GM19099 (cell line): ENCODE measurements around the gene ALX3.

Source experiments
- POLR2A ChIP-seq: IDR thresholded peaks from 3 replicates; pipeline ENCODE4 v1.6.1; 2011; ENCODE audit warnings: low read depth; ENCODE audit not compliant: insufficient read length; ENCODE audit errors: extremely low read depth

The ALX3 gene

GRCh38 chr1:110081061-110081460 lies 10.6 kb upstream of the ALX3 start:
- TF ChIP-seq POLR2A, result no peak

DNA sequence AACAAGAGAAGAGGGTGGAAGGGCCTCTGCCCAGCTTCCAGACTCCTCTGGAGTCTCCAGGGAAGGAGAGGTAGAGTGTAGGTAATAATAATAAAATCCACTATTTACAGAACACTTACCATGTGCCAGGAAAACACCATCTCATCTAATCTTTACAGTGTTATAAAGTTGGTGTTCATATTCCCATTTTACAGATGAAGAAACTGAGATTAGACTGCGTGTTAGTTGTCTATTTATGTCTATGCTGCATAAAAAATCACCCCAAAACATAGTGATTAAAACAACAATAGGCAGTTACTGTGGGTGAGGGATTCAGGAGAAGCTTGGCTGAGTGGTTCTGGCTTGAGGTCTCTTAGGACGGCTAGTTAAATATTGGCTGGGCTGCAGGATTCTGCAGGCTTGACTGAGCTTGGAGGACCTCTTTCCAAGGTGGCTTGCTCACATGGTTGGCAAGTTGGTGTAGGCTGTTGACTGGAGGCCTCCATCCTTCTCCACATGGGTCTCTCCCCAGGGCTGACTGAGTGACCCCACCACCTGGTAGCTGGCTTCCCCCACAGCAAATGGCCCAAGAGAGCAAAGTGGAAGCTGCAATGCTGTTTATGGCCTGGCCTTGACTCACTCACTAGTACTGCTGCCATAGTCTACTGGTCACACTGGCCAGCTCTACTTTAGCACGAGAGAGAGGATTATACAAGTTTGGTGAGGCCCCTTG lies 6.5 kb upstream of the ALX3 start:
- TF ChIP-seq POLR2A, result no peak

DNA sequence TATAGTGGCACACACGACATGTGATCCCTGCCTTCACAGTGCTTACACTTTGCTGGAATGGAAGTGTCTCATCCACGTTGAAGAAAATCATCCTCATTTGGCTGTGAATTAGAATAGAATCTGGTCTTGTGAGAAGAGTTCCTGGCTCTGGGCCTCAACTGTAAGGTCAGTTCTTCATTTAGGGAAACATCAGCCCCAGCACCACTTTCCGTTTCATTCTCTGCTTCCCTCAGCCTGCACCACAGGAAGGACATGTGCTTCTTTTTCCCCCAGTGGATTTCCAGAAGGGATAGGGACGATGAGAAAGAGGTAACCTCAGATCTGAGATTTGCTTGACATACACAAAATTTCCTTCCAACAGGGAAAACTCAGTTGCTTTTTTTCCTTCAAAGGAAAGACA lies 3.7 kb upstream of the ALX3 start:
- TF ChIP-seq POLR2A, result no peak

GRCh38 chr1:110070282-110070669 lies 196 bp downstream of the ALX3 start:
- TF ChIP-seq POLR2A, result no peak

DNA sequence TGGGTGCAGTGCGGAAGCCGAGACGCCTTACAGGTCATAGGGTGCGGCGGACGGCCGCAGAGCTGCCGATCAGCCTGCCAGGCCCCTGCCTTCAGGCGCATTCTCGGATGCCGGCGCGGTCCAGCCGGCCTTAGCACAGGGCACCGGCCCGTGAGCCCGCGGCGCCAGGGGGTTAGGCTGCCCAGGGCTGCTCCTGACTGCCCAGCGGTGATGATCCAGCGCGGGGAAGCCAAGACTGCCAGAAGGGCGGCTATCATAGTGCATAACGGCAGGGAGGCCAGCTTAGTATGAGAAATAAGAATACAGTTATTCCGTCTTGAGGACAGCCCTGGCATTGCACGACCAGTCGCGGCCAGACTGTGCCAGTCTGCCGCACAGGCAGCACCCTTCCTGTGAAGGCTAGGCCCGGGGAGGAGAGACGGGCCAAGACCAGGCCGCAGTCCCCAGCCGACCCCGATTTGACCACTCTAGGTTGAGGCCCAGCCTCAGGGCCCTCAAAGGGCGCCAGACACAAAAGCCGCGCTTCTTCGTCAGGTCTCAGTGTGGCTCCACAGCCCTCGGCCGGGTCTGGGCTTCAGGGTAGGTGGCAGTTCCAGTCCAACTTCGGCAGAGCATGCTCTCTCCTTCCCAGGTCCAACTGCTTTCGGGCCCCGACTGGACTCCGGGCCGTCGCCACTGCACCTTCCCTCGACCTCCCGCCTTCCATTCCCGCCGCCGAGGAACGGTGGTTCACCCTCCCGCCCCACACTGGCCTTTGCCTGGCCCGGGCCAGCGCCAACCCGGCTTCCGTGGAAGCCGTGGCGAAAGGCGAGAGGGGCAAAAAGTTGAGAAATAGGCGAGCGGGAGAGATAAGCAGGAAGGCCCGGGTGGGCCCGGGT lies 829 bp downstream of the ALX3 start:
- TF ChIP-seq POLR2A, result no peak

GRCh38 chr1:110068646-110069403 lies 1.6 kb downstream of the ALX3 start:
- no peak for TF ChIP-seq POLR2A

- no peak for TF ChIP-seq POLR2A
Observed at GRCh38 chr1:110067893-110068645, 2.4 kb downstream of the ALX3 start.

GRCh38 chr1:110067479-110067892 lies 3.0 kb downstream of the ALX3 start:
- no peak for TF ChIP-seq POLR2A

GRCh38 chr1:110065841-110066240 lies 4.6 kb downstream of the ALX3 start:
- TF ChIP-seq POLR2A, result no peak

GRCh38 chr1:110064576-110065337 lies 5.7 kb downstream of the ALX3 start:
- no peak for TF ChIP-seq POLR2A

DNA sequence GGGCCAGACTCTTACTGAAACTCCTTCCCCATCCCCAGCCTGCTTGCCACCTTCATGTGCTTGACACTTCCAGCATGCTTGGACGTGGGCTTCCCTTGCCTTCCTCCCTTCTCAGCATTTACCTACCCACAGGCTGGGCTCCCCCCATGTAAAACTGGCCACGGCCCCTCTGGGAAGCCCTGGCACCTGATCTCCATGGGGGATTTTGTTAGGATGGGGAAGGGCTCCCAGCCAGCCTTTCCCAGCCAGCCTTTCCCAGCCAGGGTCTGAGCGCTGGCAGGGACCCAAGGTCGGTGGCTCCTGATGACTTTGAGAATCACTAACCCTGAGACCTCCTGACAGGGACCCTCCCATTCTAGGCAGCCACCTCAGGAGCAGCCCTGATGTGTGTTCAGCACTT lies 6.7 kb downstream of the ALX3 start:
- no peak for TF ChIP-seq POLR2A

GRCh38 chr1:110062612-110063011 lies 7.9 kb downstream of the ALX3 start:
- no peak for TF ChIP-seq POLR2A

GRCh38 chr1:110061341-110061740 lies 9.1 kb downstream of the ALX3 start:
- no peak for TF ChIP-seq POLR2A

DNA sequence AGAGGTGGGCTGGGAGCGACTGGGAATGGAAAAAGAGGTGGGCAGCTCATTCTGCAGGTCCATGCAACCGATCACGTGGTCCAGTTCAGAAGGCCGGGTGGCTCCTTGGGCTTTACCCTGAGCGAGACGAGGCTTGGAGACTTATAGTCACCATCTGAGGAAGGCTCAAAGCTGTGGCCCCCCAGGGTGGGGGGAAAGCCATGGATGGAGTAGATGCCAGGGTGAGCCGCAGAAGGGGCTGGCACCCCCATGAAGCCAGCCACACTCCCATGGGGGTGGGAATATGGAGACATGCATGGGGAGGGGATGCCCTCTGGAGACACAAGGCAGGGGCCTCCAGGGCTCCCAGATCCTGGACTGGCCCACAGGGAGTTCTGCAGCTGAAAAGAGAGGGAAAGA lies 9.8 kb downstream of the ALX3 start:
- TF ChIP-seq POLR2A, result no peak
